OCI-LY7 (cell line): ENCODE measurements around the gene COL4A3. TPM values are rescaled to one million over a fixed set of nuclear protein-coding genes. Genes with fewer than 3 reads are reported as not detected.

Experiments
- BruUV-seq: library from RNA; stranded (reverse); fragments of 400-500 nt; replicated peaks from 2 replicates; lab custom pipeline; 2021; lab: Mats Ljungman, UMichigan
- CTCF ChIA-PET: fragments of 300-600 bp; sonication (Branson Sonifier 250); formaldehyde crosslinking; loops from one replicate; lab custom pipeline; 2022; ENCODE audit warnings: antibody characterized with exemption; ENCODE audit not compliant: unreplicated experiment; lab: Charles Lee
- POLR2A ChIA-PET: fragments of 300-600 bp; sonication (Branson Sonifier 250); formaldehyde crosslinking; loops from one replicate; lab custom pipeline; 2022; ENCODE audit warnings: antibody characterized with exemption; lab: Charles Lee
- DNase-seq: peaks from one replicate; pipeline ENCODE4 v3.0.0-alpha.2; 2015; ENCODE audit warnings: low spot score
- H2AFZ ChIP-seq: fragments of 200-600 bp; sonication (generic), shearing (Covaris generic); 2 replicates; pipeline ENCODE4 v1.6.1; 2014; ENCODE audit warnings: mild to moderate bottlenecking, antibody characterized with exemption, low read length, moderate library complexity
- H3K27ac ChIP-seq: fragments of 200-600 bp; sonication (generic); 2 replicates; pipeline ENCODE4 v1.5.1; 2014; ENCODE audit warnings: mixed run types, low read depth, mild to moderate bottlenecking, moderate library complexity, low read length, inconsistent platforms; ENCODE audit not compliant: poor library complexity, severe bottlenecking
- H3K36me3 ChIP-seq: fragments of 200-600 bp; sonication (generic); 2 replicates; pipeline ENCODE4 v1.6.1; 2014; ENCODE audit warnings: mild to moderate bottlenecking, antibody characterized with exemption, low read length, moderate library complexity, mixed read lengths; ENCODE audit not compliant: insufficient read depth
- H3K4me1 ChIP-seq: fragments of 200-600 bp; sonication (generic); 2 replicates; pipeline ENCODE4 v1.5.1; 2014; ENCODE audit warnings: mild to moderate bottlenecking, low read length; ENCODE audit not compliant: insufficient read depth, poor library complexity, severe bottlenecking
- H3K4me2 ChIP-seq: fragments of 200-600 bp; sonication (generic); 2 replicates; pipeline ENCODE4 v1.6.1; 2014; ENCODE audit warnings: mild to moderate bottlenecking, low read length
- H3K4me3 ChIP-seq: fragments of 200-600 bp; sonication (generic); 2 replicates; pipeline ENCODE4 v1.5.1; 2014; ENCODE audit warnings: mild to moderate bottlenecking, low read depth, low read length; ENCODE audit not compliant: poor library complexity, severe bottlenecking
- H3K79me2 ChIP-seq: fragments of 200-600 bp; sonication (generic); 2 replicates; pipeline ENCODE4 v1.6.1; 2016; ENCODE audit warnings: low read depth, mild to moderate bottlenecking, low read length, moderate library complexity, mixed read lengths; ENCODE audit not compliant: insufficient read depth
- H3K9me2 ChIP-seq: fragments of 200-600 bp; sonication (generic); 2 replicates; pipeline ENCODE4 v1.6.1; 2016; ENCODE audit warnings: mild to moderate bottlenecking, low read length, mixed read lengths; ENCODE audit not compliant: insufficient read depth
- H3K9me3 ChIP-seq: fragments of 200-600 bp; sonication (generic); 2 replicates; pipeline ENCODE4 v1.6.1; 2014; ENCODE audit warnings: mild to moderate bottlenecking, mixed run types, low read length, mixed read lengths
- H4K20me1 ChIP-seq: fragments of 200-600 bp; sonication (generic); 2 replicates; pipeline ENCODE4 v1.6.1; 2014; ENCODE audit warnings: mild to moderate bottlenecking, antibody characterized with exemption, low read length, moderate library complexity, mixed read lengths; ENCODE audit not compliant: insufficient read depth
- EZH2phosphoT487 ChIP-seq: fragments of 200-600 bp; sonication (generic); IDR thresholded peaks from 2 replicates; pipeline ENCODE4 v1.6.1; 2018; ENCODE audit warnings: low read depth, borderline replicate concordance, mild to moderate bottlenecking, mixed run types, antibody characterized with exemption, low read length, moderate library complexity, mixed read lengths
- intact Hi-C: fragments of 100-400 bp; cut with micrococcal nuclease; formaldehyde crosslinking; loops from one replicate; pipeline ENCODE4 v1.10.0; 2022; ENCODE audit not compliant: unreplicated experiment
- total RNA-seq, 2 experiments: library from RNA; depleted of rRNA in 1 of 2; stranded (reverse); fragments of >200 nt in 1 of 2; shearing (Covaris generic) in 1 of 2; gene quantifications; 2 replicates each; pipeline ENCODE4 v1.2.3, GENCODE V29; 2014 to 2022
- TF ChIP-seq, protein P1 (sequence below): fragments of 200-600 bp; sonication (generic); conservative IDR thresholded peaks from 2 replicates; pipeline ENCODE4 v1.5.1; 2014; ENCODE audit warnings: mild to moderate bottlenecking, antibody characterized with exemption, low read length, moderate library complexity, mixed read lengths

Gene COL4A3
- total RNA-seq, 2 experiments from 2014 or later: 0.06 to 10.9 TPM

DNA sequence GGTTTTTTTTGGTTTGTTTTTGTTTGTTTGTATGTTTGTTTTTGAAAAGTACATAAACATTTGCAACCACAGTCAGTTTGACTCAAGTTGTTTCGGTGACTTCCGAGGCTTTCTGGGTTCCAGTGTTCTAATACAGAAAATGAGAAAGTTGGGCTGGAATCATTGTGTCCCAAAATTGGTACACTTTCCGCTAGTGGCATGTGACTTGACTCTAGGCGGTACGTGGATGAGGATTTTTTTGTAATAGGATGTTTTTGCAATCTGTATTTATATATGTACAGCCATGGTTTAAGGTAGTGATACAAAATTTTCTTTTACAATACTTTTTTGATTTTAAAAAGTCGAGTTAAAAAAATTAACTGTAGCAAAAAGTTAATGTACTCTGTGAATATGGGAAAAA lies 162.4 kb downstream of the COL4A3 start:
- peak overlapping the region; percentile 98 for H3K4me2 ChIP-seq

DNA sequence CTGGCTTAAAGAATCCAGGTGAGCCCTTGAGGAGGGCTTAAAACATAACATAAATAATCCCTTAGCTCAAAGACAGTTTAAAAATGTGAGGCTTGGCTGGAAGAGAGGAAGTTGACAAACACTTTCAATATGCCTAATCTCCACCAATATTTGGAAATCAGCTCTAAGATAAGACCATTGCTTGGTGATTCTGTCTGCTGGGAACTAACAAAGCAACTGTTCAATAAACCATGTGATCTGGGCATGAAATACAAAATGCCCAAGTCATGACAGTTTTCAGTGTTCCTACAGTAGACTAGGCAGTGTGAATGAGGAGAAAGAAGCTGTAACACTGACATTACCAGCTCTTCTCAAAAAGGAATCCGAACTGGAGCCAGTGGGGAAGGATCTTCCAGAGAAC lies 171.3 kb downstream of the COL4A3 start:
- Histone ChIP-seq H3K9me3 (no peaks in the 10 kb centered on the region), H2AFZ (no peak overlapping the region), H3K4me1 (no peaks in the 10 kb centered on the region), H3K27ac (no peak overlapping the region), H3K79me2 (no peaks in the 10 kb centered on the region), H3K4me3 (no peak overlapping the region), H3K36me3 (peaks cover 70% of the 10 kb centered on the region), H3K9me2 (no peaks in the 10 kb centered on the region), H3K4me2 (no peak overlapping the region), H4K20me1 (no peaks in the 10 kb centered on the region)
- intact Hi-C loops: no loop called here
- TF ChIP-seq, protein P1, sequence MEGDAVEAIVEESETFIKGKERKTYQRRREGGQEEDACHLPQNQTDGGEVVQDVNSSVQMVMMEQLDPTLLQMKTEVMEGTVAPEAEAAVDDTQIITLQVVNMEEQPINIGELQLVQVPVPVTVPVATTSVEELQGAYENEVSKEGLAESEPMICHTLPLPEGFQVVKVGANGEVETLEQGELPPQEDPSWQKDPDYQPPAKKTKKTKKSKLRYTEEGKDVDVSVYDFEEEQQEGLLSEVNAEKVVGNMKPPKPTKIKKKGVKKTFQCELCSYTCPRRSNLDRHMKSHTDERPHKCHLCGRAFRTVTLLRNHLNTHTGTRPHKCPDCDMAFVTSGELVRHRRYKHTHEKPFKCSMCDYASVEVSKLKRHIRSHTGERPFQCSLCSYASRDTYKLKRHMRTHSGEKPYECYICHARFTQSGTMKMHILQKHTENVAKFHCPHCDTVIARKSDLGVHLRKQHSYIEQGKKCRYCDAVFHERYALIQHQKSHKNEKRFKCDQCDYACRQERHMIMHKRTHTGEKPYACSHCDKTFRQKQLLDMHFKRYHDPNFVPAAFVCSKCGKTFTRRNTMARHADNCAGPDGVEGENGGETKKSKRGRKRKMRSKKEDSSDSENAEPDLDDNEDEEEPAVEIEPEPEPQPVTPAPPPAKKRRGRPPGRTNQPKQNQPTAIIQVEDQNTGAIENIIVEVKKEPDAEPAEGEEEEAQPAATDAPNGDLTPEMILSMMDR: no peak
- no peak for TF ChIP-seq EZH2phosphoT487
- CTCF ChIA-PET: no interaction called here
- POLR2A ChIA-PET: interaction anchor here (0.5 to 1.5 kb wide), 4 partner anchors 16 to 435 kb away, joined by 3 to 4 read pairs (median 3); no protein-coding TSS in a partner anchor
- no TSS peak for BruUV-seq
- no peak for DNase-seq

More for the DNA sequence above, 162.4 kb downstream of the COL4A3 start:
- H3K36me3 ChIP-seq: peaks cover 34% of the 10 kb centered on the region
- H3K4me1 ChIP-seq: peaks cover 23% of the 10 kb centered on the region
- H2AFZ ChIP-seq: no peak overlapping the region
- peaks cover 31% of the 10 kb centered on the region for H3K79me2 ChIP-seq
- TF ChIP-seq, protein P1: no peak
- no peak for TF ChIP-seq EZH2phosphoT487
- intact Hi-C loops: loop anchor here (10.0 kb wide), 1 partner anchor 162 kb away; the partner anchor contains the start of genes COL4A3 and COL4A4
- no peak overlapping the region for H3K27ac ChIP-seq
- H3K9me2 ChIP-seq: no peaks in the 10 kb centered on the region; the same call in 1 of the 2 replicates
- no peak for DNase-seq
- H3K4me3 ChIP-seq: peak overlapping the region; percentile 90
- CTCF ChIA-PET: no interaction called here
- H4K20me1 ChIP-seq: peaks cover 7% of the 10 kb centered on the region
- peaks cover 6% of the 10 kb centered on the region; the same call in 1 of the 2 replicates for H3K9me3 ChIP-seq
- POLR2A ChIA-PET: interaction anchor here (2.3 kb wide), 1 partner anchor 13 kb away, joined by 12 read pairs; no protein-coding TSS in a partner anchor
- BruUV-seq: no TSS peak

DNA sequence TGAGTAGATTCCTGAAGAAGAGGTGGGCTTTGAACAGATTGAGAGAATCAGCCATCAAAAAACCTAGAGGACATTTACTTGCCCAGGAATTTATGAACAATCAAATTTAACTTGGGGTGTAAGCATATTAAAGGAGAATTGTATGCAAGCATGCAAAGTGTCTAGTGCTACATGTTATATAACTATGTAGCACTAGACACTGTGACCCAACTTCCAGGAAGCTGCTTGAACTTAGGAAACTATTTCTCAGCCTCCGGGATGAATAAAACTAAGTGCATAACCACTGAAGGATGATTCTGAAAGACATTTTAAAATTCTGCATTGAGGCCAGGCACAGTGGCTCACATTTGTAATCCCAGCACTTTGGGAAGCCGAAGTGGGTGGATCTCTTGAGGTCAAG lies 173.0 kb downstream of the COL4A3 start:
- no TSS peak for BruUV-seq
- no peak overlapping the region for H3K27ac ChIP-seq
- H3K4me3 ChIP-seq: no peak overlapping the region
- no peaks in the 10 kb centered on the region for H3K9me3 ChIP-seq
- no peaks in the 10 kb centered on the region for H3K4me1 ChIP-seq
- H4K20me1 ChIP-seq: no peaks in the 10 kb centered on the region
- no peaks in the 10 kb centered on the region for H3K79me2 ChIP-seq
- H3K9me2 ChIP-seq: no peaks in the 10 kb centered on the region
- H2AFZ ChIP-seq: no peak overlapping the region
- POLR2A ChIA-PET: interaction anchor here (0.6 to 1.5 kb wide), 2 partner anchors 14 to 169 kb away, joined by 4 read pairs; no protein-coding TSS in a partner anchor
- peaks cover 69% of the 10 kb centered on the region for H3K36me3 ChIP-seq
- H3K4me2 ChIP-seq: no peak overlapping the region
- intact Hi-C loops: no loop called here
- TF ChIP-seq EZH2phosphoT487: no peak
- TF ChIP-seq, protein P1: no peak
- CTCF ChIA-PET: no interaction called here
- no peak for DNase-seq
